Fibroblast of skin of scalp (primary cell): ENCODE data around the gene MAGI1.

Experiments
- DNase-seq: peaks from one replicate; pipeline ENCODE4 v3.0.0-alpha.2; 2013

Gene MAGI1

DNA sequence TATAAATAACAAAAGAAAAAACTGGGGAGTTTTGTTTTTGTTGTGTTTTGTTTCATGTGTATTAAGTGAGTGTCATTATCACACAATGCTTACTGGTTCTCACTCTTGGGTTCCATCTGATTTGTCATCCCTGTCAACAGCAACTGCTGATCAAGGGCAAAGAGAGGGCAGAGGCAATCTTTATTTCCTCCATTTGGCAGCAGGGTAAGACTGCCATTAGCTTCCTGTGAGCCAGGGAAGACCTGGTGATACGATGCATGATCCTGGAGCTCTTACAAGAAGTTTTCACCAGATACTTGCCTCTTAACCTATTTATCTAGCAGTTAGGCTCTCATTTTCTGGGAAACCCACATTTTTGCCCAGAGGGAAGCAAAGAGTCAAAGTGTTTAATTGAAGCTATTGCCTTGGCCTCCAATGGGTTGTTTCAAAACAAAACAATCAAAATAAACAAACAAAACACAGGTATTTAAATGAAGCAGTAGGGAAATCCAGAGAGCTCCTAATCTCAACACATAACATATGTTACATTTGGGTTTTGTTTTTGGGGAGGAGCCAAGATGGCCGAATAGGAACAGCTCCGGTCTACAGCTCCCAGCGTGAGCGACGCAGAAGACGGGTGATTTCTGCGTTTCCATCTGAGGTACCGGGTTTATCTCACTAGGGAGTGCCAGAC is 529.8 kb downstream of the MAGI1 start:
- DNase-seq, result no peak

DNA sequence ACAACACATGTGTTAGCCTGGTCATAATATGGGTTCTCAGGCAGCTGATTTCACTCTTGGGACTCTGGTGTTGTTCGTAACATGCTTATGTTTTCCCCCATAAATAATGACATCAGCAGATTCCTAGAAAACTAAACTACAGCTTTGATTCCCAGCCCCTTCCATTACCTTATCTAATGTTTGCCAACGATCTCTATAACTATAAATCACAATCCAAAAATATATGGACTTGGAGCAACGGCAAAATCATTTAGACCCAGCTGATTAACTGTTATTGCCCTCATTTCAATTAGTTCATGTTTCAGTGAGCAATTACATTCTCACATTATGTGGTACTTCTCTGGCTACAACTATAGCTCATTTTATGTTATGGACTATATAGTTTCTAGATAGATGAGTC is 531.3 kb downstream of the MAGI1 start:
- no peak for DNase-seq

DNA sequence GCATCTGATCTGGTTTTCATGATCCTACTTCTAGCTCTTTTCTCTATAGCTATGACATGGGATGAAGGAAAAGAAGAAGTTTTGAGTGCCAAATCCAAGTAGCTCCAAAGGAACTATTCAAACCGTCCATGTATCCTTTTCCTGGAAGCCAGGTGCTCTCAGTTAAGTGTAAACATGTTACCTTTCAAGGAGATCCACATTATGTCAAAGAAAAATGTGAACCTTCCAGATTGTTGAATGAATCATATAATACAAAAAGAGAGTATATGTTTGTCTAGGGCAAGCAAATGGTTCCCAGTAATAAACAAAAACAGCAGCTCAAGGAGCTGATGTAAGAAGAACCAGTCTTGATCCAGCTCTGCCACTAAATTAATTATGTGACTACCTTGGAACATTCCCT is 534.9 kb downstream of the MAGI1 start:
- DNase-seq, result no peak

DNA sequence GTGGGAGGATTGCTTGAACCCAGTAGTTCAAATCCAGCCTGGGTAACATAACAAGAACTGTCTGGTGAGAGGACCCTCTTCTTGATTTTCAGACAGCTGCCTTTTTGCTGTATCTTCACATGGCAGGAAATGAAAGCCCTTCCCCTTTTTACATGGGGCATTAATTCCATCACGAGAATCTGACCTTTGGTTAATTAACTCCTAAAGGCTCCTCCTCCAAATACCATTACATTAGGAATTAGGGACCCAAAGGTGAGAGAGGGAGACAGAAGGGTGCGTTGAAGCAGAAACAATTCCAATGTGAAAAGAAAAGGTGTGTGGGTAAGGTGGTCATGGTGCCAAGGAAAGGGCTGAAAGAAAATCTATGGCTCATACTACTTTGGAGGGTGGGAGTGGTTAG is 536.2 kb downstream of the MAGI1 start:
- no peak for DNase-seq

DNA sequence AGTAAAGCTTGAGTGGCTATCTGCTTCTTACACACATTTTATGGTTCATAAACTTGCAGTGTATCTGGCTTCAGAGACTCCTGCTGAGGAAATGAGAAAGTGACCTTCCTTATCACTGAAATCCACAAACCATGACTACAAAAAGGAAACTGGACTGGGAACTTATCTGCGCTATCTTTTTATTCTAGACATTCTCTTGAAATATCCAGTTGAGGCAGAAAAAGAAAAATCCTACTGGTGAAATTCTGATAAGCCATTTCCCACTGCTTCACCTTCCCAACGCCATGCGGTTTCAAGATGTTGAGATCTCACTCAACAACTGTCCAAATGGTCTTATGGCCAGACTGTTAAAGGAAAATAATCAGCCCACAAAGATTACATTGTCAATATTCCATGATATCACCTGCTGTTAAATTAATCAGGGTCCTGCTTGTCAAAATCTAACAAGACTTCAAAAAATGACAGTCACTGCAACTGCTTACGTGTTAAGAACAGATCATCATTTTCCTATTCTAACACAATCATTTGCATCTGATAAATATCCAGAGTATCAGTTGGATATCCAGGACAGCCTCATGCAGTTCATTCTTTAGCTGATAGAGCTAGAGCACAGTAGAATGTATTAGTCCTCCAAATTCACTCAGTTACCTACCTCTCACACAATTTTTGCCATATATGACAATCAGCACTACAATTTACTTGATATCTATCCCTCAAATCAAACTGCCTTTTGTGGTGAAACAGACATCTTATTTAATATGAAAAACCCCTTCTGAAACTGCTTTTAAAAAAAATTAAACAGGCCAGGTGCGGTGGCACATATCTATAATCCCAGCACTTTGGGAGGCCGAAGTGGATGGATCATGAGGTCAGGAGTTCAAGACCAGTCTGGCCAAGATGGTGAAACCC is 538.1 kb downstream of the MAGI1 start:
- DNase-seq, result no peak

DNA sequence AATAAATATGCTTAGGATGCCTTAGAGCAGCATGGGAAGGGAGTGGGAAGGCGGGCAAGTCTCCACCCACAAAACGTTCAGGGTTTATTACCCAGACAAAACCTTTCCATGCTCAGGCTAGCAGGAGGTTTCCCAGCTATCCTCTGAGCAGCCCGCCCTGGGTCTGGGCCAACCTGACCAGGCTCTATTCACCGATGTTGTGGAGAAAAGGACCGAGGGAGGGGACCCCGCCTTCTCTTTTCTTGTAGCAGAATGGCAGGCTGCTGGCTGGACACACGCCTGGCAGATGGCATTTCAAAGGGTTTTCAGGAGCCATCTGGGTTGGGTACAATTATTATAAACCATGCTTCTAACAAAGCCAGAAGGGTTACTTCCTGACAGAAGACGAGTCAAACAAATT is 540.9 kb downstream of the MAGI1 start:
- no peak for DNase-seq

- DNase-seq, result no peak
Observed at GRCh38 chr3:65497236-65497635, 541.5 kb downstream of the MAGI1 start.

GRCh38 chr3:65493938-65494337 is 544.8 kb downstream of the MAGI1 start:
- DNase-seq, result no peak

GRCh38 chr3:65493371-65493882 is 545.3 kb downstream of the MAGI1 start:
- no peak for DNase-seq

GRCh38 chr3:65492249-65492648 is 546.5 kb downstream of the MAGI1 start:
- no peak for DNase-seq

DNA sequence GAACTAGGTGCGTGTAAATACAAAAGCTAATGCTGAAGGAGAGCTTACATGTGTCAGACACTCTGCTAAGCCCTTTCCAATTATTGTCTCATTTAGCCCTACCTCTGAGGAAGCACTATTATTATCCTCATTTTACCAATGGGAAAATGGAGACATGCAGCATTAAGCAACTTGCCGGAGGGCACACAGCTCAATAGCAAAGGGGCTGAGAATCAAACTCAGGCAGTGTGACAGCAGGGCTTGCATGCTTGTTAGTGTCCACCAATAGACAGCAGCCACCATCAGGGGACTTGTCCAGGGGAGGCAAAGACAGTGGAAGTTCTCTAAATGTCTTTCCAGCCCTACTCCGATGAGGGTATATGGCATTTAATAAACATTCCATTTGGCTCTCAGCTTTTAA is 548.6 kb downstream of the MAGI1 start:
- DNase-seq, result no peak

DNA sequence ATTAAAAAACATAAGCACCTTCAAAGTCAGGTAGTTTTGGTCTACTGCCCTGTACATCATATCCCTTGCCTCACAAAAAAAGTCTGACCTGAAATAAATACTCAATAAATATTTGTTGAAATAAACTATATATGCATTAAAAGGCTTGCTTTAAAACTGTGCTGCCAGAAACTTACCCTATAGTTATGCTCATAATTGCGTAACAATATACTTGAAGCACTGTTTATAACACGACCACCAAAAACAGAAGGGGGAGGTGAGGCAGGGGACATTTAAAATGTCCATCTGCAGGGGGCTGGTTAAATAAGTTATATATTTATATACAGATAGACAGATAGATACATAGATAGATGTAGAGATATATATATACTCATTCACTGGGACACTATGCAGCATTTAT is 549.5 kb downstream of the MAGI1 start:
- no peak for DNase-seq

GRCh38 chr3:65485826-65486469 is 552.8 kb downstream of the MAGI1 start:
- no peak for DNase-seq

GRCh38 chr3:65484964-65485363 is 553.8 kb downstream of the MAGI1 start:
- no peak for DNase-seq

DNA sequence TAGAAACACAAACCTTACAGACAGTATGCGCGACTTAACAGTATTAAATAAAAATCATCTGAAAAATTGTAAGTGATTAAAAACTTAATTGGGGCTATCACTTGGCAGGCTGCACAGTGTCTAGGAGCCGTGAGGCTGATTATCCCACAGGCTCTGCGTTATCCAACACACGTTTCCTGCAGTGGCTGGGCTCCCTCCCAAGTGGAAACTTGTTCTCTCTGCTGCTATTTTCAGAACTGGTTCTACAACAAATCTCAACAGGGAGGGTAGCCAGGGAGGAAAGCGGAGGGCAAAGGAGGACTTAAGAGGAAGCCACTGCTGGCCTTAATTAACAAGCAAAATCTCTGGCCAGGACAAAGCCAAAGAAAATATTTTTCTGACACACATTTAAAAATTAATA is 555.2 kb downstream of the MAGI1 start:
- peak; percentile 46 for DNase-seq

DNA sequence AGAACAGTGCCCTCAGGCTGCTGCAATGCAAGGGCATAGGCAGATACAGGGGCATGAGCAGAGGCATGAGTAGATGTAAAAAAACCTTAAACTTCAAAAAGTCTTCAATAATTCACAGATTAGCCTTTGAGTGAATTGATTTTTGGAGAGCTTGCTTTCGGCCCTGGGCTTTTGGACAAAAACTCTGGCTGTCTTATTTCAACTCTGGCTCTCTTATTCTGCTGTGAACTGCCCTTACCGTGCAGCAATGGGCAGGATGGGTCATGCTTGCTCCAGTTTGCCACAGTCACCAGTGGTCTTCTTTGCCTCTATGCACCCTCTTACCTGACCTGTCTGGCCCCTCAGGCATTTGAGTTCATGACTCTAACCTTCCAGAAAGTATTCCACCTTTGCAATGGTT is 555.7 kb downstream of the MAGI1 start:
- no peak for DNase-seq

- DNase-seq, result no peak
Observed at GRCh38 chr3:65481085-65481484, 557.6 kb downstream of the MAGI1 start.

DNA sequence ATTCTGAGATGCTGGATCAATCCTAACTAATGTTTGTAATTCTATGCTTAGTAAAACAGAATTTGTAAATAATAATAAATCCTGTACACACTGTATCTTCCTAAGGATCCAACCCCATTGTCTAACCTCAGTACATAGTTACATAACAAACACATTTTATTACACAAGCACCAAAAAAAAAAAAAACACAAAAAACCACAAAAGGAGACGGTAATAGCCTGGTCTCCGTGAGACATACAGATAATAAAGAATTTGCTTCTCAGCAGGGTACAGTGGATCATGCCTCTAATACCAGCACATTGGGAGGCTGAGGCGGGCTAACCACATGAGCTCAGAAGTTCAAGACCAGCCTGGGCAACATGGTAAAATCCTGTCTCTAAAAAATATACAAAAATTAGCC is 558.7 kb downstream of the MAGI1 start:
- no peak for DNase-seq

DNA sequence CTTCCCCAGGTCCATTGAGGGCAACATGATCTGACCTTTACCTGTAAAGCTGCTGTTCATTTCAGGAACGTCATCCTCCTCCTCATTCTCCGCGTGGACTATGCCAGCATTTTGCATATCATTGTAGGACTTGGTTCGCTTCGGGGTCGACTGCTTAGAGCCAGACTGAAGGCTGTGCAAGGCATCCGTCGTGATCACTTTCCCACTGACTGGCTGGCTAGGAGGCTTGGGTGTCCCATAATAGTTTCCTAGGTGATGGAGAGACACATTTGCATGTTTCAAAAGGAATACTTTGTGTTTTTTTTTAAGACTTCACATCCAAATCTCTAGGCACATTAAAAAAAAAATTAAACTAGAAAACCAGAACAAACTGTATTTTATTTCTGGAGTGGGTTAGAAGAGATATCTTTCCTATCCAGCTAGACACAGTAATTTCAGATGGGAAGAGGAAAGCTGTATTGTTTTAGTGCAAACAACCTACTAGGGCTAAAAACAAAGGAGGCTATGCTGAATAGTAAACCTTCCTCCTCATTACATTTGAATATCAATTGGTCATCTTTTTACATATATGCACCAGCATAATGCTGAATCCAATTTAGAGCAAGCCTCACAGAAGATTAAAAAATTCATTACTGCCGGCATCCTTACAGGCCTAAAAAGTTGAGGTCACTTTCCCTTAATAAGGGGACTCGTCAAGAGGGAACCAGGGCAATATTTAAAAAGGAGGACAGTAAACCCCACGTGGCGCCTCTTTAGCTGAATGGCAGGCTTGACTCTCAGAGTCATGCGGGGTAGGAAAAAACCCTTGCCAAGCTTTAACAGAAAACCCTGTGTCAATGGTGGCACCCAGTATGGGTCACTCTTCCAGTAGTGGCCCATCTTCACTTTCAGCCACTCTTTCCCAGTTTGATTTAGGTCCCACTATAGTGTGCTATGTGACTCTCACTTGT is 559.9 kb downstream of the MAGI1 start:
- no peak for DNase-seq

- DNase-seq, result peak; percentile 70
Observed at GRCh38 chr3:65473736-65474135, 565.0 kb downstream of the MAGI1 start.

DNA sequence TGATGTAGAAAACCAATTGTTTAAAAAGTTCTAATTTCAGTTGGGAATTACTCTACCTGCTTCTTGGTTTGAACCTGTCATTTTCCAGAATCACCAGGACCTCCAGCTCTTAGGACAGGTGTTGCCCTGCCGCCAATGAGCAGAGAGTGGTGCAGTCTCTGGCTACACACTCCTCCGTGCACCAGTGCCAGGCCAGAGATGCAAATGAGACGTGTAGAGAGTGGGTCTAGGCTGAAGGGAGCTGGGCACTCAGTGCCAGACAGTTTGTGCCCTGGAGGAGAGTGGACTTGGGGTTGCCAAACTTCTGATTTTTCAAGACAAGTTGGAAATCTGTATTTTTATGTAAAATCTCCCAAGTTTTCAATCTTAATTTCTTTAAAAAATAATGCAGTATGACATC is 566.2 kb downstream of the MAGI1 start:
- no peak for DNase-seq

GRCh38 chr3:65466300-65466988 is 572.3 kb downstream of the MAGI1 start:
- no peak for DNase-seq
